Mucosa of descending colon (tissue), 3 donors: ENCODE measurements around the gene MAPK13. TPM values are rescaled to one million over a fixed set of nuclear protein-coding genes. Genes with fewer than 3 reads are reported as not detected.

Experiments
- ATAC-seq: fragments of 200-7000 bp; cut with Tn5 transposase; one replicate; pipeline ENCODE4 v1.9.1; 2020; ENCODE audit warnings: mild to moderate bottlenecking, moderate library complexity
- DNase-seq, 3 donors: peaks; one replicate each; pipeline ENCODE4 v3.0.0-alpha.2; 2020
- H3K36me3 ChIP-seq: fragments of 200-600 bp; one replicate; pipeline ENCODE4 v1.8.0; 2021; ENCODE audit warnings: low read depth, mild to moderate bottlenecking
- H3K4me1 ChIP-seq: fragments of 200-600 bp; one replicate; pipeline ENCODE4 v1.8.0; 2021; ENCODE audit warnings: low read depth, mild to moderate bottlenecking
- H3K4me3 ChIP-seq: fragments of 200-600 bp; one replicate; pipeline ENCODE4 v1.8.0; 2021; ENCODE audit warnings: mild to moderate bottlenecking
- H3K9me3 ChIP-seq: fragments of 200-600 bp; one replicate; pipeline ENCODE4 v1.8.0; 2021; ENCODE audit warnings: mild to moderate bottlenecking
- CTCF ChIP-seq: fragments of 200-600 bp; IDR thresholded peaks from one replicate; pipeline ENCODE4 v1.8.0; 2022; ENCODE audit warnings: antibody characterized with exemption, mild to moderate bottlenecking
- intact Hi-C, 2 donors: fragments of 100-400 bp; cut with DNase I in 1 of 2; cut with micrococcal nuclease in 1 of 2; formaldehyde crosslinking; loops; one replicate each; pipeline versions ENCODE4 v1.11.0 to v1.11.1; 2022; cut with DNase I, micrococcal nuclease
- total RNA-seq, 3 donors: library from RNA; stranded (reverse); fragmentation: NEBNext Ultra II Directional in 2 of 3; extraction: Animal tissue kit (Norgen Biotek cat#: 25700) in 2 of 3; gene quantifications; one replicate each; pipeline versions ENCODE4 v1.2.1 to v1.2.4, GENCODE V29; 2021 to 2023
- donor health status: DM: no; HTN: no; CAD: no; lungs with moderate emphysema.
- donor health status: DM: no; HTN: no; CAD: no.
- donor health status: DM: no; HTN: yes; CAD: no.

Gene MAPK13
- total RNA-seq, 3 donors from 2014 or later: 82.7 to 173 (median 157) TPM

DNA sequence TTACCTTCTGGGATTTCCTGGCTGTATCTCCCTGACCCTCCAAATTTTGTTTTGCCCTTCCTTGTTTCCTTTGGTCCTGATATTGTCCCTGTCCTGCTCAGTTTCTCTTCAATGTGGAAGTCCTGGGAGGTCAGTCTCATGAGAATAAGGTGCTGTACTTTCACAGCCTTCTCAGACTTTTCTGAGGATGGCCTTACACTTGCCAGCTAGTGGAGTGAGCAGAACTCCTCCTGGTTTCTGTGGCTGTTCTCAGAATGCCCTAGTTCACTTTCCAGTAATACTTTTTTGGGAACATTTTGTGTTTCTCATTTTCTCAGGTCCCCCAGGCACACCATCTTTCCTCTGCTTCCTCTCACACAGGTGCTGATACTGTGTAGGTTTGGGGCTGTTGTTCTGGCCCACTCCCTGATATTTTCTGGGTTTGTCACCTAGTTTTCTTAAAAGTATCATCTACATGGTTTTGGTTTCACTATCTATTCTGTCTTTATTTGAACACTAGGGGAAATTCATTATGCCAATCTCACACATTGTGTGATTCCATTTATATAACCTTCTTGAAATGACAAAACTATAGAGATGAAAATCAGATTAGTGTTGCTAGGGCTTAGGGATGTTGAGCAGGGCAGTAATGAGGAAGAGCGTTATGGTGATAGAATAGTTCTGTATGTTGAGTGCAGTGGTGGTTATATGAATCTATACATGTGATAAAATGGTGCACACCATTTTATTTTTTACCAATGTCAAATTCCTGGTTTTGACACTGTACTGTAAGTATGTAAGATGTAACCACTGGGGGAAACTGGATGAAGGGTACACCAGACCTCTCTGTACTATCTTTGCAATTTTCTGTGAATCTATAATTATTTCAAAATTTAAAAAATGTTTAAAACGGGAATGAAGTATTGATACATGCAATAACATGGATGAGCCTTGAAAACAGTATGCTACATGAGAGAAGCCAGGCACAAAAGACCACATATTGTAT, 39.0 kb downstream of the MAPK13 start:
- ATAC-seq (no peak), DNase-seq (no peak)
- no peaks in the 10 kb centered on the region for H3K9me3 ChIP-seq
- H3K36me3 ChIP-seq: no peaks in the 10 kb centered on the region
- H3K4me3 ChIP-seq: no peak overlapping the region
- no peaks in the 10 kb centered on the region for H3K4me1 ChIP-seq
- no peak for TF ChIP-seq CTCF
- intact Hi-C loops: no loop called here

DNA sequence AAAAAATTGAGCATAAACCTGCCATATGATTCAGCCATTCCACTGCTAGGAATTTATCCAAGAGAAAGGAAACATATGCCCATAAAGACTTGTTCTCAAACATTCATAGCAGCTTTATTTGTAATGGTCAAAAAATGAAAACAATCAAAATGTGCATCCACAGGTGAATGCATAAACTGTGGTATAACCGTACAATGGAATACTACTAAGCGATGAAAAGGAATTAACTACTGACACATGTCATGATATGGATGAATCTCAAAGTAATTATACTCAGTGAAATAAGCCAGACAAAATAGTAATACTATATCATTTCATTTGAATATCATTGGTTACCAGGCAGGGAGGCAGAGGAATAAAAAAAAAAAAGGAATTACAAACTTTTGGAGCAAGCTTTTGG, 40.4 kb downstream of the MAPK13 start:
- H3K4me1 ChIP-seq: no peaks in the 10 kb centered on the region
- no peaks in the 10 kb centered on the region for H3K9me3 ChIP-seq
- DNase-seq (no peak), ATAC-seq (no peak)
- no peak overlapping the region for H3K4me3 ChIP-seq
- no peak for TF ChIP-seq CTCF
- intact Hi-C loops: no loop called here
- H3K36me3 ChIP-seq: no peaks in the 10 kb centered on the region

DNA sequence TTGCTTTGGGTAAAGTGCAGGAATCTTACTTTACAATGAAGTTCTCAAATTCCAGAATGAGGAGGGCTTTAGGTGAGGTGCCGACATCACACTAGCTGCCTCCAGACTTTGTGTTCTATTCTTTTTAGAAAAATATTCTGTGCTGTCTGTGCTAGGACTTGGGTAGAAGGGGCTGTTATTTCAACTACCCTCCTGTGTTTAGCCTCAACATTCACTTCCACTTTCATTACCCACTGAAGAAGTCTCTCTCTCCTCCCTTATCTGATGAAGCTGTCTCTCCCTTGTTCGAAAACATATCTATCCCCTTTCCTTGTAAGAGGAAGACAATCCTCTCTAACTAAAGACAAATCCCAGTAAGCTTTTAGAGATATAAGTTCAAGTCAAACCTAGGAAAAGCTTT, 41.3 kb downstream of the MAPK13 start:
- Histone ChIP-seq H3K9me3 (no peaks in the 10 kb centered on the region), H3K36me3 (no peaks in the 10 kb centered on the region), H3K4me1 (no peaks in the 10 kb centered on the region), H3K4me3 (no peak overlapping the region)
- ATAC-seq: no peak
- DNase-seq: no peak
- no peak for TF ChIP-seq CTCF
- intact Hi-C loops: no loop called here

- DNase-seq (no peak), ATAC-seq (no peak)
- Histone ChIP-seq H3K36me3 (no peaks in the 10 kb centered on the region), H3K9me3 (no peaks in the 10 kb centered on the region), H3K4me1 (no peaks in the 10 kb centered on the region), H3K4me3 (no peak overlapping the region)
- TF ChIP-seq CTCF: no peak
- intact Hi-C loops: no loop called here
Observed at GRCh38 chr6:36177166-36177565, 46.9 kb downstream of the MAPK13 start.

- DNase-seq (no peak), ATAC-seq (no peak)
- Histone ChIP-seq H3K36me3 (no peaks in the 10 kb centered on the region), H3K9me3 (no peaks in the 10 kb centered on the region), H3K4me3 (no peak overlapping the region), H3K4me1 (no peaks in the 10 kb centered on the region)
- no peak for TF ChIP-seq CTCF
- intact Hi-C loops: no loop called here
Observed at GRCh38 chr6:36178544-36178943, 48.2 kb downstream of the MAPK13 start.
